Lower leg skin (tissue), 3 donors: ENCODE data around the gene CKB.
"Not testable (repeated sequence)": the region's sequence is repeated elsewhere in the genome, so short reads cannot be mapped to it uniquely, and the experiment has no call there.

Experiments
- POLR2A ChIP-seq, 2 donors: fragments of 450-650 bp; IDR thresholded peaks; one replicate each; pipeline ENCODE4 v1.6.1; 2016 to 2017; ENCODE audit warnings: antibody characterized with exemption in 2 of 2, mild to moderate bottlenecking in 1 of 2, moderate library complexity in 1 of 2
- TF ChIP-seq, protein P1 (sequence below), 3 donors: fragments of 450-650 bp; IDR thresholded peaks; one replicate each; pipeline ENCODE4 v1.5.1; 2016; ENCODE audit warnings: antibody characterized with exemption in 3 of 3, mild to moderate bottlenecking in 3 of 3, moderate library complexity in 2 of 3

- TF ChIP-seq, protein P1, sequence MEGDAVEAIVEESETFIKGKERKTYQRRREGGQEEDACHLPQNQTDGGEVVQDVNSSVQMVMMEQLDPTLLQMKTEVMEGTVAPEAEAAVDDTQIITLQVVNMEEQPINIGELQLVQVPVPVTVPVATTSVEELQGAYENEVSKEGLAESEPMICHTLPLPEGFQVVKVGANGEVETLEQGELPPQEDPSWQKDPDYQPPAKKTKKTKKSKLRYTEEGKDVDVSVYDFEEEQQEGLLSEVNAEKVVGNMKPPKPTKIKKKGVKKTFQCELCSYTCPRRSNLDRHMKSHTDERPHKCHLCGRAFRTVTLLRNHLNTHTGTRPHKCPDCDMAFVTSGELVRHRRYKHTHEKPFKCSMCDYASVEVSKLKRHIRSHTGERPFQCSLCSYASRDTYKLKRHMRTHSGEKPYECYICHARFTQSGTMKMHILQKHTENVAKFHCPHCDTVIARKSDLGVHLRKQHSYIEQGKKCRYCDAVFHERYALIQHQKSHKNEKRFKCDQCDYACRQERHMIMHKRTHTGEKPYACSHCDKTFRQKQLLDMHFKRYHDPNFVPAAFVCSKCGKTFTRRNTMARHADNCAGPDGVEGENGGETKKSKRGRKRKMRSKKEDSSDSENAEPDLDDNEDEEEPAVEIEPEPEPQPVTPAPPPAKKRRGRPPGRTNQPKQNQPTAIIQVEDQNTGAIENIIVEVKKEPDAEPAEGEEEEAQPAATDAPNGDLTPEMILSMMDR (IDR thresholded peaks at IDR 0.05): not testable (repeated sequence)
- TF ChIP-seq POLR2A (IDR thresholded peaks at IDR 0.05): not testable (repeated sequence)
These were observed 10.4 kb downstream of the CKB start for GRCh38 chr14:103512180-103512579.
